Sigmoid colon (tissue), 7 donors: ENCODE results near the gene FCSK. TPM values are rescaled to one million over a fixed set of nuclear protein-coding genes. Genes with fewer than 3 reads are reported as not detected.

Source experiments
- DNase-seq: peaks from one replicate; pipeline ENCODE4 v3.0.0-alpha.2; 2019
- H3K27ac ChIP-seq, 4 donors: fragments of 200-600 bp; sonication (generic); one replicate each; pipeline ENCODE4 v1.5.1; 2016 to 2019; ENCODE audit warnings: mild to moderate bottlenecking in 1 of 4
- H3K27me3 ChIP-seq, 3 donors: fragments of 200-600 bp; sonication (generic); one replicate each; pipeline ENCODE4 v1.5.1; 2019; ENCODE audit warnings: mild to moderate bottlenecking in 1 of 3
- H3K36me3 ChIP-seq, 4 donors: fragments of 200-600 bp; sonication (generic); one replicate each; pipeline ENCODE4 v1.5.1; 2016 to 2019
- H3K4me1 ChIP-seq, 4 donors: fragments of 200-600 bp; sonication (generic); one replicate each; pipeline ENCODE4 v1.5.1; 2017 to 2019
- H3K4me3 ChIP-seq, 4 donors: fragments of 200-600 bp; sonication (generic); one replicate each; pipeline ENCODE4 v1.5.1; 2017 to 2019; ENCODE audit warnings: mild to moderate bottlenecking in 2 of 4, moderate library complexity in 1 of 4
- H3K9me3 ChIP-seq, 4 donors: fragments of 200-600 bp in 3 of 4; sonication (generic) in 3 of 4; one replicate each; pipeline versions ENCODE4 v1.5.1 to v1.6.1; 2013 to 2019
- CTCF ChIP-seq, 4 experiments: fragments of 450-650 bp in 3 of 4; fragments of 200-600 bp in 1 of 4; IDR thresholded peaks; one replicate each; pipeline ENCODE4 v1.5.1; 2016 to 2019; ENCODE audit warnings: antibody characterized with exemption in 4 of 4, mild to moderate bottlenecking in 3 of 4, moderate library complexity in 2 of 4
- EP300 ChIP-seq, 4 donors: sonication (generic); formaldehyde crosslinking; IDR thresholded peaks; one replicate each; pipeline ENCODE4 v1.6.1; 2017; ENCODE audit warnings: antibody characterized with exemption in 4 of 4
- POLR2A ChIP-seq, 2 donors: fragments of 450-650 bp; IDR thresholded peaks; one replicate each; pipeline ENCODE4 v1.6.1; 2016; ENCODE audit warnings: antibody characterized with exemption in 2 of 2, mild to moderate bottlenecking in 2 of 2, moderate library complexity in 2 of 2
- POLR2AphosphoS5 ChIP-seq, 4 donors: sonication (generic); formaldehyde crosslinking; IDR thresholded peaks; one replicate each; pipeline ENCODE4 v1.6.1; 2017; ENCODE audit warnings: antibody characterized with exemption in 4 of 4
- WGBS, 2 donors: extraction: QIAGEN DNeasy Blood & Tissue Kit; methylation state at CpG; one replicate each; pipeline ENCODE4 v1.1.7; 2013; 5-methylcytosine and 5-hydroxymethylcytosine counted together
- intact Hi-C: fragments of 100-400 bp; cut with DNase I; formaldehyde crosslinking; loops from one replicate; pipeline ENCODE4 v1.15.1; 2023
- polyA plus RNA-seq, 3 donors: library from polyadenylated mRNA; stranded (reverse); fragments of 200-250 nt; gene quantifications; one replicate each; pipeline ENCODE4 v1.2.3, GENCODE V29; 2013
- total RNA-seq, 4 donors: library from RNA; depleted of rRNA; stranded (reverse); fragments of >200 nt; gene quantifications; one replicate each; pipeline ENCODE4 v1.1.0, GENCODE V29; 2016
- donor health status: healthy with polysubstance abuse.
- donor health status: Bipolar disorder and iron deficiency.
- donor health status: healthy.

The FCSK gene
- total and polyA plus RNA-seq, 7 donors: 7.6 to 19.1 (median 12.7) TPM

- no peak for TF ChIP-seq EP300 (IDR thresholded peaks at IDR 0.05)
- TF ChIP-seq POLR2AphosphoS5 (IDR thresholded peaks at IDR 0.05): no peak
- TF ChIP-seq POLR2A (IDR thresholded peaks at IDR 0.05): no peak
- TF ChIP-seq CTCF (IDR thresholded peaks at IDR 0.05): no peak
- no peak for DNase-seq
- H3K9me3 ChIP-seq: no peaks in the 10 kb centered on the region
- H3K36me3 ChIP-seq: peaks cover 22 to 95% (median 38%) of the 10 kb centered on the region in 4 donors
- intact Hi-C loops: no loop called here
- 92 to 93% methylated on average over 3 of the region's 3 CpGs for WGBS, 2 donors
- H3K27ac ChIP-seq: no peak overlapping the region
- H3K27me3 ChIP-seq: no peaks in the 10 kb centered on the region
- H3K4me1 ChIP-seq: no peaks in the 10 kb centered on the region
- H3K4me3 ChIP-seq: no peak overlapping the region
These were observed 39.4 kb downstream of the FCSK start for GRCh38 chr16:70493802-70494201.

- Histone ChIP-seq H3K36me3 (peaks cover 22 to 95% (median 38%) of the 10 kb centered on the region in 4 donors), H3K4me1 (no peaks in the 10 kb centered on the region), H3K27me3 (no peaks in the 10 kb centered on the region), H3K4me3 (no peak overlapping the region), H3K27ac (no peak overlapping the region), H3K9me3 (no peaks in the 10 kb centered on the region)
- 67 to 81% methylated on average over 5 of the region's 5 CpGs for WGBS, 2 donors
- no peak for DNase-seq
- intact Hi-C loops: no loop called here
- TF ChIP-seq EP300 (IDR thresholded peaks at IDR 0.05): no peak
- no peak for TF ChIP-seq POLR2A (IDR thresholded peaks at IDR 0.05)
- TF ChIP-seq POLR2AphosphoS5 (IDR thresholded peaks at IDR 0.05): no peak
- TF ChIP-seq CTCF (IDR thresholded peaks at IDR 0.05): no peak
These were observed 39.9 kb downstream of the FCSK start for GRCh38 chr16:70494202-70494770.

- TF ChIP-seq CTCF (IDR thresholded peaks at IDR 0.05): no peak
- TF ChIP-seq EP300 (IDR thresholded peaks at IDR 0.05): no peak
- no peak for TF ChIP-seq POLR2AphosphoS5 (IDR thresholded peaks at IDR 0.05)
- no peak for TF ChIP-seq POLR2A (IDR thresholded peaks at IDR 0.05)
- no peak for DNase-seq
These were observed 40.4 kb downstream of the FCSK start for GRCh38 chr16:70494777-70495176.

GRCh38 chr16:70495425-70496182 is 41.2 kb downstream of the FCSK start:
- TF ChIP-seq EP300 (IDR thresholded peaks at IDR 0.05): no peak
- TF ChIP-seq POLR2AphosphoS5 (IDR thresholded peaks at IDR 0.05): no peak
- no peak for TF ChIP-seq CTCF (IDR thresholded peaks at IDR 0.05)
- Histone ChIP-seq H3K4me1 (no peaks in the 10 kb centered on the region), H3K27ac (no peak overlapping the region), H3K27me3 (no peaks in the 10 kb centered on the region), H3K9me3 (no peaks in the 10 kb centered on the region), H3K4me3 (no peak overlapping the region), H3K36me3 (peaks cover 22 to 95% (median 32%) of the 10 kb centered on the region in 4 donors)
- 91 to 95% methylated on average over 9 of the region's 9 CpGs for WGBS, 2 donors
- no peak for DNase-seq
- intact Hi-C loops: no loop called here

More at GRCh38 chr16:70494777-70495176, 40.4 kb downstream of the FCSK start:
- Histone ChIP-seq H3K4me1 (no peaks in the 10 kb centered on the region), H3K27ac (no peak overlapping the region), H3K9me3 (no peaks in the 10 kb centered on the region), H3K27me3 (no peaks in the 10 kb centered on the region), H3K4me3 (no peak overlapping the region), H3K36me3 (peaks cover 22 to 95% (median 36%) of the 10 kb centered on the region in 4 donors)
- intact Hi-C loops: no loop called here
- WGBS, 2 donors: 91 to 96% methylated on average over 2 of the region's 2 CpGs
